MCF 10A (cell line): ENCODE data around the gene VAMP1. TPM values are rescaled to one million over a fixed set of nuclear protein-coding genes. Genes with fewer than 3 reads are reported as not detected.
"Not testable (repeated sequence)": the region's sequence is repeated elsewhere in the genome, so short reads cannot be mapped to it uniquely, and the experiment has no call there.

Experiments used
- BruUV-seq: library from RNA; stranded (reverse); fragments of 400-500 nt; replicated peaks from 2 replicates; lab custom pipeline; 2021; lab: Mats Ljungman, UMichigan
- CTCF ChIA-PET: fragments of 300-600 bp; sonication (Branson Sonifier 250); formaldehyde crosslinking; extraction: SDS; loops from one replicate; lab custom pipeline; 2021; ENCODE audit warnings: antibody characterized with exemption, inconsistent platforms; lab: Yijun Ruan, JAX
- POLR2A ChIA-PET: fragments of 300-600, 350-650 bp; sonication (Branson Sonifier 250); formaldehyde crosslinking; extraction: SDS; loops from one replicate; lab custom pipeline; 2020; ENCODE audit warnings: antibody characterized with exemption, inconsistent platforms; lab: Yijun Ruan, JAX
- DNase-seq: peaks from one replicate; pipeline ENCODE4 v3.0.0-alpha.2; 2018; ENCODE audit not compliant: unreplicated experiment
- H3K27ac Mint-ChIP-seq: one replicate; pipeline ENCODE4 v1.8.0; 2022; ENCODE audit warnings: mild to moderate bottlenecking, low read depth, mixed read lengths; ENCODE audit not compliant: unreplicated experiment
- H3K27me3 Mint-ChIP-seq: one replicate; pipeline ENCODE4 v1.8.0; 2022; ENCODE audit warnings: mixed read lengths; ENCODE audit not compliant: insufficient read depth, unreplicated experiment
- H3K36me3 Mint-ChIP-seq: one replicate; pipeline ENCODE4 v1.8.0; 2022; ENCODE audit warnings: mild to moderate bottlenecking, moderate library complexity, mixed read lengths; ENCODE audit not compliant: insufficient read depth, unreplicated experiment
- H3K4me1 Mint-ChIP-seq: one replicate; pipeline ENCODE4 v1.8.0; 2022; ENCODE audit warnings: mixed read lengths; ENCODE audit not compliant: insufficient read depth, unreplicated experiment
- H3K4me3 Mint-ChIP-seq: one replicate; pipeline ENCODE4 v1.8.0; 2022; ENCODE audit warnings: mild to moderate bottlenecking, moderate library complexity, mixed read lengths; ENCODE audit not compliant: unreplicated experiment
- H3K9me3 Mint-ChIP-seq: one replicate; pipeline ENCODE4 v1.8.0; 2022; ENCODE audit warnings: mixed read lengths; ENCODE audit not compliant: unreplicated experiment
- CTCF ChIP-seq: fragments of 200-600 bp; IDR thresholded peaks from one replicate; pipeline ENCODE4 v1.8.0; 2022; ENCODE audit warnings: antibody characterized with exemption, mild to moderate bottlenecking; ENCODE audit not compliant: unreplicated experiment
- intact Hi-C: fragments of 100-400 bp; cut with micrococcal nuclease; formaldehyde crosslinking; loops from 2 replicates; pipeline ENCODE4 v1.14.1; 2022
- total RNA-seq: library from RNA; stranded (reverse); gene quantifications from 2 replicates; pipeline ENCODE4 v1.2.3, GENCODE V29; 2022

VAMP1 gene
- total RNA-seq, 1 experiment from 2014 or later: 2.9 TPM

GRCh38 chr12:6489449-6489848 lies 19.0 kb upstream of the VAMP1 start:
- no peaks in the 10 kb centered on the region for H3K9me3 Mint-ChIP-seq
- ChIA-PET CTCF (interaction anchor here (0.7 to 1.0 kb wide), 2 partner anchors 64 to 125 kb away, joined by 3 read pairs; no protein-coding TSS in a partner anchor), POLR2A (interaction anchor here (1.1 to 1.8 kb wide), 2 partner anchors 9 to 18 kb away, joined by 3 to 8 read pairs; no protein-coding TSS in a partner anchor)
- intact Hi-C loops: no loop called here
- no peak overlapping the region for H3K27ac Mint-ChIP-seq
- no peak for TF ChIP-seq CTCF
- H3K4me1 Mint-ChIP-seq: peaks cover 8% of the 10 kb centered on the region
- DNase-seq: no peak
- H3K36me3 Mint-ChIP-seq: peaks cover 8% of the 10 kb centered on the region
- no TSS peak for BruUV-seq
- no peak overlapping the region for H3K4me3 Mint-ChIP-seq
- H3K27me3 Mint-ChIP-seq: no peaks in the 10 kb centered on the region

GRCh38 chr12:6488240-6488639 lies 17.8 kb upstream of the VAMP1 start:
- no peak overlapping the region for H3K4me3 Mint-ChIP-seq
- no peak for TF ChIP-seq CTCF
- no TSS peak for BruUV-seq
- H3K27ac Mint-ChIP-seq: no peak overlapping the region
- peaks cover 8% of the 10 kb centered on the region for H3K36me3 Mint-ChIP-seq
- CTCF ChIA-PET: interaction anchor here (0.6 to 1.5 kb wide), 7 partner anchors 29 to 196 kb away, joined by 3 to 6 read pairs (median 5); partner anchors contain the start of gene TAPBPL
- H3K9me3 Mint-ChIP-seq: no peaks in the 10 kb centered on the region
- intact Hi-C loops: no loop called here
- POLR2A ChIA-PET: interaction anchor here (1.1 to 1.3 kb wide), 2 partner anchors 8 to 18 kb away, joined by 3 to 4 read pairs; partner anchors contain the start of gene VAMP1
- peaks cover 6% of the 10 kb centered on the region for H3K4me1 Mint-ChIP-seq
- no peaks in the 10 kb centered on the region for H3K27me3 Mint-ChIP-seq
- no peak for DNase-seq

GRCh38 chr12:6478416-6478815 lies 7.9 kb upstream of the VAMP1 start:
- Mint-ChIP-seq H3K9me3 (no peaks in the 10 kb centered on the region), H3K27ac (no peak overlapping the region), H3K36me3 (no peaks in the 10 kb centered on the region), H3K4me1 (peaks cover 6% of the 10 kb centered on the region), H3K4me3 (no peak overlapping the region), H3K27me3 (no peaks in the 10 kb centered on the region)
- CTCF ChIA-PET: interaction anchor here (0.7 kb wide), 1 partner anchor 200 kb away, joined by 3 read pairs; no protein-coding TSS in a partner anchor
- POLR2A ChIA-PET: interaction anchor here (1.0 kb wide), 1 partner anchor 8 kb away, joined by 5 read pairs; the partner anchor contains the start of gene VAMP1
- no peak for DNase-seq
- BruUV-seq: no TSS peak
- no peak for TF ChIP-seq CTCF
- intact Hi-C loops: no loop called here

- H3K27ac Mint-ChIP-seq, POLR2A ChIA-PET, intact Hi-C loops, H3K4me1 Mint-ChIP-seq, H3K27me3 Mint-ChIP-seq, H3K36me3 Mint-ChIP-seq, H3K9me3 Mint-ChIP-seq, BruUV-seq, H3K4me3 Mint-ChIP-seq, DNase-seq: not testable (repeated sequence)
- CTCF ChIA-PET: interaction anchor here (0.7 kb wide), 1 partner anchor 200 kb away, joined by 3 read pairs; no protein-coding TSS in a partner anchor
These were observed 7.3 kb upstream of the VAMP1 start for GRCh38 chr12:6477601-6478377.
